ENCODE data around the gene ADGRV1.
"Not testable (repeated sequence)": the region's sequence is repeated elsewhere in the genome, so short reads cannot be mapped to it uniquely, and the experiment has no call there.

Gene ADGRV1

GRCh38 chr5:90571147-90571773 lies 12.7 kb downstream of the ADGRV1 start:
- Histone ChIP-seq H3K27me3 (replicated peaks; ENCODE audit: control insufficient read depth, insufficient read depth, low read length) (no peaks in the 10 kb centered on the region), H3K36me3 (ENCODE audit: control insufficient read depth, insufficient read depth, low read length) (no peaks in the 10 kb centered on the region), H3K4me3 (replicated peaks; ENCODE audit: low read depth, low read length) (no peak overlapping the region)
- no peak for DNase-seq (ENCODE audit: extremely low read depth, insufficient read length)
- no peak for TF ChIP-seq CTCF (IDR thresholded peaks at IDR 0.05; ENCODE audit: insufficient read depth, low read length, poor library complexity, severe bottlenecking)

GRCh38 chr5:90575712-90576111 lies 17.1 kb downstream of the ADGRV1 start:
- Histone ChIP-seq H3K27me3 (replicated peaks; ENCODE audit: control insufficient read depth, insufficient read depth, low read length) (no peaks in the 10 kb centered on the region), H3K36me3 (ENCODE audit: control insufficient read depth, insufficient read depth, low read length) (no peaks in the 10 kb centered on the region), H3K4me3 (replicated peaks; ENCODE audit: low read depth, low read length) (no peak overlapping the region)
- TF ChIP-seq CTCF (IDR thresholded peaks at IDR 0.05; ENCODE audit: insufficient read depth, low read length, poor library complexity, severe bottlenecking), result no peak
- DNase-seq (ENCODE audit: extremely low read depth, insufficient read length), result no peak

GRCh38 chr5:90576566-90576965 lies 18.0 kb downstream of the ADGRV1 start:
- H3K4me3 ChIP-seq (replicated peaks; ENCODE audit: low read depth, low read length); H3K27me3 ChIP-seq (replicated peaks; ENCODE audit: control insufficient read depth, insufficient read depth, low read length); DNase-seq (ENCODE audit: extremely low read depth, insufficient read length); H3K36me3 ChIP-seq (ENCODE audit: control insufficient read depth, insufficient read depth, low read length): not testable (repeated sequence)

GRCh38 chr5:90579905-90580304 lies 21.3 kb downstream of the ADGRV1 start:
- not testable (repeated sequence) for DNase-seq (ENCODE audit: extremely low read depth, insufficient read length); H3K36me3 ChIP-seq (ENCODE audit: control insufficient read depth, insufficient read depth, low read length); H3K4me3 ChIP-seq (replicated peaks; ENCODE audit: low read depth, low read length); H3K27me3 ChIP-seq (replicated peaks; ENCODE audit: control insufficient read depth, insufficient read depth, low read length)

- TF ChIP-seq CTCF (IDR thresholded peaks at IDR 0.05; ENCODE audit: insufficient read depth, low read length, poor library complexity, severe bottlenecking), result no peak
- H3K36me3 ChIP-seq (ENCODE audit: control insufficient read depth, insufficient read depth, low read length), result no peaks in the 10 kb centered on the region
- no peak overlapping the region for H3K4me3 ChIP-seq (replicated peaks; ENCODE audit: low read depth, low read length)
- no peak for DNase-seq (ENCODE audit: extremely low read depth, insufficient read length)
- no peaks in the 10 kb centered on the region for H3K27me3 ChIP-seq (replicated peaks; ENCODE audit: control insufficient read depth, insufficient read depth, low read length)
Measured at GRCh38 chr5:90581956-90582355, 23.4 kb downstream of the ADGRV1 start.

GRCh38 chr5:90585337-90585986 lies 26.9 kb downstream of the ADGRV1 start:
- TF ChIP-seq CTCF (IDR thresholded peaks at IDR 0.05; ENCODE audit: insufficient read depth, low read length, poor library complexity, severe bottlenecking), result no peak
- DNase-seq (ENCODE audit: extremely low read depth, insufficient read length), result no peak

More at GRCh38 chr5:90585337-90585986, 26.9 kb downstream of the ADGRV1 start:
- H3K36me3 ChIP-seq (ENCODE audit: control insufficient read depth, insufficient read depth, low read length), result no peaks in the 10 kb centered on the region
- H3K4me3 ChIP-seq (replicated peaks; ENCODE audit: low read depth, low read length), result no peak overlapping the region
- no peaks in the 10 kb centered on the region for H3K27me3 ChIP-seq (replicated peaks; ENCODE audit: control insufficient read depth, insufficient read depth, low read length)

All from GM06990 (cell line).